OCI-LY1 (cell line): ENCODE results near the gene MFAP3.
"Not testable (repeated sequence)": the region's sequence is repeated elsewhere in the genome, so short reads cannot be mapped to it uniquely, and the experiment has no call there.

Experiments used
- H2AFZ ChIP-seq: fragments of 200-600 bp; sonication (generic), shearing (Covaris generic); 2 replicates; pipeline ENCODE4 v1.6.0; 2014; ENCODE audit warnings: antibody characterized with exemption, mild to moderate bottlenecking, low read length
- H3F3A ChIP-seq: fragments of 200-600 bp; sonication (generic), shearing (Covaris generic); 2 replicates; pipeline ENCODE4 v1.6.0; 2014; ENCODE audit warnings: mild to moderate bottlenecking, antibody characterized with exemption, low read length, moderate library complexity; ENCODE audit not compliant: insufficient read depth
- H3K27ac ChIP-seq: fragments of 200-600 bp; sonication (generic); 2 replicates; pipeline ENCODE4 v1.5.1; 2014; ENCODE audit warnings: low read length, mixed run types, mild to moderate bottlenecking, low read depth; ENCODE audit not compliant: poor library complexity, severe bottlenecking
- H3K27me3 ChIP-seq: fragments of 200-600 bp; sonication (generic); 2 replicates; pipeline ENCODE4 v1.6.0; 2014; ENCODE audit warnings: antibody characterized with exemption, mild to moderate bottlenecking, low read length, moderate library complexity; ENCODE audit not compliant: insufficient read depth
- H3K36me3 ChIP-seq: fragments of 200-600 bp; sonication (generic); 2 replicates; pipeline ENCODE4 v1.6.1; 2014; ENCODE audit warnings: mild to moderate bottlenecking, antibody characterized with exemption, low read length, moderate library complexity, mixed read lengths; ENCODE audit not compliant: insufficient read depth
- H3K4me1 ChIP-seq: fragments of 200-600 bp; sonication (generic); 2 replicates; pipeline ENCODE4 v1.5.1; 2014; ENCODE audit warnings: mild to moderate bottlenecking, low read length, moderate library complexity; ENCODE audit not compliant: insufficient read depth, severe bottlenecking
- H3K4me2 ChIP-seq: fragments of 200-600 bp; sonication (generic), shearing (Covaris generic); 2 replicates; pipeline ENCODE4 v1.6.1; 2014; ENCODE audit warnings: low read length
- H3K4me3 ChIP-seq: fragments of 200-600 bp; sonication (generic); 2 replicates; pipeline ENCODE4 v1.5.1; 2014; ENCODE audit warnings: low read length, low read depth, mild to moderate bottlenecking, mixed read lengths; ENCODE audit not compliant: poor library complexity, severe bottlenecking
- H3K79me2 ChIP-seq: fragments of 200-600 bp; shearing (Covaris generic); 2 replicates; pipeline ENCODE4 v1.6.1; 2016; ENCODE audit warnings: mixed run types, low read length, mixed read lengths; ENCODE audit not compliant: insufficient read depth
- H3K9ac ChIP-seq: fragments of 200-600 bp; sonication (generic), shearing (Covaris generic); 2 replicates; pipeline ENCODE4 v1.6.1; 2014; ENCODE audit warnings: mild to moderate bottlenecking, low read length, mixed read lengths
- H3K9me2 ChIP-seq: fragments of 200-600 bp; sonication (generic), shearing (Covaris generic); 2 replicates; pipeline ENCODE4 v1.6.1; 2014; ENCODE audit warnings: low read depth, mild to moderate bottlenecking, low read length, mixed read lengths
- H3K9me3 ChIP-seq: fragments of 200-600 bp; shearing (Covaris generic); 2 replicates; pipeline ENCODE4 v1.6.1; 2014; ENCODE audit warnings: low read length, mixed read lengths
- H4K20me1 ChIP-seq: fragments of 200-600 bp; sonication (generic), shearing (Covaris generic); 2 replicates; pipeline ENCODE4 v1.6.0; 2016; ENCODE audit warnings: mild to moderate bottlenecking, low read length; ENCODE audit not compliant: insufficient read depth
- CTCF ChIP-seq: fragments of 200-600 bp; sonication (generic), shearing (Covaris generic); IDR thresholded peaks from 2 replicates; pipeline ENCODE4 v1.5.1; 2017; ENCODE audit warnings: mild to moderate bottlenecking, antibody characterized with exemption, low read length, moderate library complexity, mixed read lengths
- EZH2 ChIP-seq: fragments of 200-600 bp; sonication (generic), shearing (Covaris generic); IDR thresholded peaks from 2 replicates; pipeline ENCODE4 v1.8.0; 2017; ENCODE audit warnings: borderline replicate concordance, mixed run types, mild to moderate bottlenecking, antibody characterized with exemption, low read length, moderate library complexity, mixed read lengths

The MFAP3 gene

GRCh38 chr5:154060606-154061005, 21.8 kb downstream of the MFAP3 start:
- Histone ChIP-seq H2AFZ (no peak overlapping the region), H3K9me3 (peaks cover 4% of the 10 kb centered on the region; the same call in 1 of the 2 replicates), H4K20me1 (no peaks in the 10 kb centered on the region), H3K9me2 (no peaks in the 10 kb centered on the region), H3K4me2 (no peak overlapping the region), H3K4me1 (peaks cover 16% of the 10 kb centered on the region), H3K36me3 (no peaks in the 10 kb centered on the region; the same call in 1 of the 2 replicates), H3K27me3 (no peaks in the 10 kb centered on the region; the same call in 1 of the 2 replicates), H3K4me3 (no peak overlapping the region), H3F3A (no peaks in the 10 kb centered on the region), H3K9ac (no peak overlapping the region), H3K79me2 (no peaks in the 10 kb centered on the region), H3K27ac (no peak overlapping the region)
- TF ChIP-seq EZH2 (no peak), CTCF (no peak)

GRCh38 chr5:154063372-154063771, 24.6 kb downstream of the MFAP3 start:
- no peak overlapping the region for H3K4me2 ChIP-seq
- H3F3A ChIP-seq = no peaks in the 10 kb centered on the region
- no peaks in the 10 kb centered on the region; the same call in 1 of the 2 replicates for H3K27me3 ChIP-seq
- H2AFZ ChIP-seq = no peak overlapping the region
- no peaks in the 10 kb centered on the region for H4K20me1 ChIP-seq
- peaks cover 4% of the 10 kb centered on the region; the same call in 1 of the 2 replicates for H3K9me3 ChIP-seq
- TF ChIP-seq CTCF = no peak
- TF ChIP-seq EZH2 = no peak
- no peaks in the 10 kb centered on the region for H3K9me2 ChIP-seq
- H3K27ac ChIP-seq = no peak overlapping the region
- H3K9ac ChIP-seq = no peak overlapping the region
- no peaks in the 10 kb centered on the region; the same call in 1 of the 2 replicates for H3K36me3 ChIP-seq
- H3K4me3 ChIP-seq = no peak overlapping the region
- no peaks in the 10 kb centered on the region for H3K79me2 ChIP-seq
- H3K4me1 ChIP-seq = peaks cover 8% of the 10 kb centered on the region

GRCh38 chr5:154065971-154066370, 27.2 kb downstream of the MFAP3 start:
- Histone ChIP-seq H3K4me1 (no peaks in the 10 kb centered on the region), H3K4me3 (no peak overlapping the region), H3K79me2 (no peaks in the 10 kb centered on the region), H3K36me3 (no peaks in the 10 kb centered on the region; the same call in 1 of the 2 replicates), H3K9me2 (no peaks in the 10 kb centered on the region), H2AFZ (no peak overlapping the region), H3K9me3 (peaks cover 4% of the 10 kb centered on the region; the same call in 1 of the 2 replicates), H3K27me3 (no peaks in the 10 kb centered on the region; the same call in 1 of the 2 replicates), H3K27ac (no peak overlapping the region), H3K9ac (no peak overlapping the region), H4K20me1 (no peaks in the 10 kb centered on the region), H3F3A (no peaks in the 10 kb centered on the region), H3K4me2 (no peak overlapping the region)
- TF ChIP-seq EZH2 = no peak
- no peak for TF ChIP-seq CTCF

DNA sequence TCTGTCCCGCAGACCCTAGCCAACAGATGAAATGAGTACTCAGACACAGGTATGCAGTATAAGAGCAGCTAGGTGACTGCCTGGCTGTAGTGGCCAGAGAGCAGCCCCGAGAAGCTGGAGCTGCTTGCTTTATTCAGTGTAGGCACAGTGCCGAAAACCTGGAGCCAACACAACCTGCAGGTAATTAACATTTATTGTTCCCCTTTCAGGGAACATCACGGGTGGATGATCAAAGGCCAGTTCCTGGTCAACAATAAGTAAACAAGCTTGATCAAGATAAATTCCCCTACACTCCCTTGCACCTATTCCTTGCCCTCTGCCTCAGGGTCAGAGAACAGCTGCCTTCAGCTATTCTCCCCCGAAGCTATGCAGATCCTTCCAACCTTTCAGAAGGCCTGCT, 31.1 kb downstream of the MFAP3 start:
- H3K4me3 ChIP-seq, H3K4me1 ChIP-seq, H3K27me3 ChIP-seq, H3K36me3 ChIP-seq, H3K79me2 ChIP-seq, H4K20me1 ChIP-seq, H3K27ac ChIP-seq, H3K9me2 ChIP-seq, H2AFZ ChIP-seq, H3F3A ChIP-seq, H3K9ac ChIP-seq, H3K4me2 ChIP-seq, H3K9me3 ChIP-seq: not testable (repeated sequence)
